H1 (cell line): ENCODE measurements around the gene RDH14. TPM values are rescaled to one million over a fixed set of nuclear protein-coding genes. Genes with fewer than 3 reads are reported as not detected.

Experiments used
- ATF3 ChIP-seq: IDR thresholded peaks from 2 replicates; pipeline ENCODE4 v1.6.1; 2011; ENCODE audit warnings: low read depth, mild to moderate bottlenecking, low read length; ENCODE audit not compliant: insufficient read depth
- CHD1 ChIP-seq: IDR thresholded peaks from 2 replicates; pipeline ENCODE4 v1.6.1; 2012; ENCODE audit warnings: low read depth, low read length, improper control_type of control experiment
- CHD7 ChIP-seq: fragments of 300-600 bp; sonication (generic); IDR thresholded peaks from 2 replicates; pipeline ENCODE4 v1.7.1; 2012; ENCODE audit warnings: low read length, moderate library complexity, mild to moderate bottlenecking, inconsistent platforms; ENCODE audit not compliant: insufficient replicate concordance
- HDAC6 ChIP-seq: IDR thresholded peaks from one replicate; pipeline ENCODE4 v1.7.1; 2012; ENCODE audit warnings: low read depth, mild to moderate bottlenecking, inconsistent platforms, low read length, moderate library complexity
- JUN ChIP-seq: IDR thresholded peaks from 2 replicates; pipeline ENCODE4 v1.6.1; 2011; ENCODE audit warnings: low read depth, mild to moderate bottlenecking, improper control_type of control experiment, low read length
- KDM4A ChIP-seq: IDR thresholded peaks from one replicate; pipeline ENCODE4 v1.7.1; 2012; ENCODE audit warnings: low read depth, mild to moderate bottlenecking, moderate library complexity, low read length, inconsistent platforms; ENCODE audit not compliant: severe bottlenecking
- POLR2AphosphoS5 ChIP-seq: IDR thresholded peaks from 2 replicates; pipeline ENCODE4 v1.6.1; 2011; ENCODE audit warnings: low read depth, low read length
- SP4 ChIP-seq: IDR thresholded peaks from 2 replicates; pipeline ENCODE4 v1.6.1; 2012; ENCODE audit warnings: low read length, inconsistent platforms
- polyA plus RNA-seq, 7 experiments: library from polyadenylated mRNA; depleted of rRNA in 3 of 7; stranded (reverse) in 5 of 7; unstranded in 2 of 7; fragments of >200 nt in 5 of 7; fragments of 200-250 nt in 2 of 7; gene quantifications; 1 replicate in 5 of 7; 2 replicates in 1 of 7; 4 replicates in 1 of 7; pipeline versions ENCODE4 v1.2.1 to v1.2.3, GENCODE V29; 2011 to 2013; ENCODE audit warnings: missing spikeins in 2 of 7, mixed read lengths in 2 of 7
- total RNA-seq: library from RNA; stranded (reverse); fragmentation: NEBNext Ultra II Directional; extraction: Animal tissue kit (Norgen Biotek cat#: 25700); gene quantifications from 2 replicates; pipeline ENCODE4 v1.2.1, GENCODE V29; 2021

The RDH14 gene
- total and polyA plus RNA-seq, 2 of the 8 experiments (the other 6 are each of a cell fraction or from before 2014, with no cell fraction given) = 14.7 to 23.6 TPM

- TF ChIP-seq CHD7 (no peak), CHD1 (no peak), KDM4A (no peak), POLR2AphosphoS5 (no peak), SP4 (no peak), ATF3 (no peak), HDAC6 (no peak), JUN (no peak)
Observed at GRCh38 chr2:18583905-18584607, 23.6 kb upstream of the RDH14 start (continued).
